Activated CD4-positive, alpha-beta T cell treated with anti-CD3 and anti-CD28 coated beads, Interleukin-2, amount 10 ng/mL, durations not matched to agents 7 days and 5 days (primary cell): ENCODE measurements around the gene TAF1. TPM values are rescaled to one million over a fixed set of nuclear protein-coding genes. Genes with fewer than 3 reads are reported as not detected.
"Not testable (repeated sequence)": the region's sequence is repeated elsewhere in the genome, so short reads cannot be mapped to it uniquely, and the experiment has no call there.

Experiments used
- CTCF ChIA-PET: fragments of 350-600 bp; sonication (Branson Sonifier 250); formaldehyde crosslinking; loops from one replicate; lab custom pipeline; 2021; ENCODE audit warnings: antibody characterized with exemption; lab: Charles Lee
- POLR2A ChIA-PET: fragments of 350-600 bp; sonication (Branson Sonifier 250); formaldehyde crosslinking; loops from one replicate; lab custom pipeline; 2021; ENCODE audit warnings: antibody characterized with exemption; lab: Charles Lee
- DNase-seq: peaks from one replicate; pipeline ENCODE4 v3.0.0-alpha.2; 2020
- H3K27ac Mint-ChIP-seq: one replicate; pipeline ENCODE4 v1.8.0; 2021; ENCODE audit warnings: mild to moderate bottlenecking, moderate library complexity, mixed read lengths
- H3K27me3 Mint-ChIP-seq: one replicate; pipeline ENCODE4 v1.8.0; 2021; ENCODE audit warnings: mixed read lengths
- H3K36me3 Mint-ChIP-seq: one replicate; pipeline ENCODE4 v1.8.0; 2021; ENCODE audit warnings: low read depth, mixed read lengths
- H3K4me1 Mint-ChIP-seq: one replicate; pipeline ENCODE4 v1.8.0; 2021; ENCODE audit warnings: mixed read lengths
- H3K4me3 Mint-ChIP-seq: one replicate; pipeline ENCODE4 v1.8.0; 2021; ENCODE audit warnings: mild to moderate bottlenecking, moderate library complexity, mixed read lengths
- H3K9me3 Mint-ChIP-seq: one replicate; pipeline ENCODE4 v1.8.0; 2021; ENCODE audit warnings: mixed read lengths
- total RNA-seq, 2 experiments: library from RNA; stranded (reverse); gene quantifications; one replicate each; pipeline ENCODE4 v1.2.3, GENCODE V29; 2021

TAF1 gene
- total RNA-seq, 2 experiments from 2014 or later = 44.4 to 48.9 TPM

DNA sequence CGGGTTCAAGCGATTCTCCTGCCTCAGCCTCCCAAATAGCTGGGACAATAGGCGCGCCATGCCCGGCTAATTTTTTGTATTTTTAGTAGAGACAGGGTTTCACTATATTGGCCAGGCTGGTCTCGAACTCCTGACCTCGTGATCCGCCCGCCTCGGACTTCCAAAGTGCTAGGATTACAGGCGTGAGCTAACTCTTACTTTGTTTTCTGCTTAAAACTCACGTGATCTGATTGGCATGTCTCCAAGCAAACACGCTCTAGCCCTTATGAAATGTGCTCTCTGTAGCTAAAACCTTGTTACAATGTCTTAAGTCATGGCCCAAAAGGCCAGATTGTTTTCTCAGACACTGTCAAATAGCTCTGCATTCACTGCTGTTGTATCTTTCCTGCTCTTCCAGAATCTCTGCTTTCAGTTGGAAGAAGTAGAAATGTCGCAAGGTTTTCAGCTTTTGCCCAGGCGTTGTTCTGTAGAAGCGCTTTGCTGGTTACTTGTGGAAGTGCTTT lies 127.0 kb downstream of the TAF1 start:
- ChIA-PET POLR2A (no interaction called here), CTCF (interaction anchor here (1.4 to 1.5 kb wide), 2 partner anchors 38 to 51 kb away, joined by 3 to 7 read pairs; no protein-coding TSS in a partner anchor)
- no peak for DNase-seq
- H3K4me3 Mint-ChIP-seq = peak overlapping the region; percentile 74
- H3K27me3 Mint-ChIP-seq = no peaks in the 10 kb centered on the region
- no peaks in the 10 kb centered on the region for H3K9me3 Mint-ChIP-seq
- H3K27ac Mint-ChIP-seq = peak overlapping the region; percentile 84
- peaks cover 1% of the 10 kb centered on the region for H3K36me3 Mint-ChIP-seq
- peaks cover 22% of the 10 kb centered on the region for H3K4me1 Mint-ChIP-seq

GRCh38 chrX:71495979-71496378 lies 129.8 kb downstream of the TAF1 start:
- H3K9me3 Mint-ChIP-seq, H3K27me3 Mint-ChIP-seq, H3K27ac Mint-ChIP-seq, H3K36me3 Mint-ChIP-seq, POLR2A ChIA-PET, H3K4me3 Mint-ChIP-seq, DNase-seq: not testable (repeated sequence)
- CTCF ChIA-PET = interaction anchor here (0.7 kb wide), 1 partner anchor 9 kb away, joined by 3 read pairs; no protein-coding TSS in a partner anchor
- H3K4me1 Mint-ChIP-seq = peaks cover 20% of the 10 kb centered on the region

DNA sequence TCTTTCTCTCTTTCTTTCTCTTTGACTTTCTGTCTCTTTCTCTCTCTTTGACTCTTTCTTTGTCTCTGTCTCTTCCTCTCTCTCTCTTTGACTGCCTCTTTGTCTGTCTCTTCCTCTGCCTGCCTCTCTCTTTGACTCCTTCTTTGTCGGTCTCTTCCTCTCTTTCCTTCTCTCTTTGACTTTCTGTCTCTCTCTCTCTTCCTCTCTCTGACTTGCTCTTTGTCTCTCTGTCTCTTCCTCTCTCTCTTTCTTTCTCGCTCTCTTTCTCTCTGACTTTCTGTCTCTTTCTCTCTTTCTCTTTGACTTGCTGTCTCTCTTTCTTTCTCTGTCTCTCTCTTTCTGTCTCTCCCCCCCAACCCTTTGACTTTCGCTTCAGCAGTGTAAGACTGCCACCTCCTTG lies 130.3 kb downstream of the TAF1 start:
- no peak overlapping the region for H3K27ac Mint-ChIP-seq
- ChIA-PET CTCF (no interaction called here), POLR2A (interaction anchor here (0.6 kb wide), 1 partner anchor 21 kb away, joined by 3 read pairs; no protein-coding TSS in a partner anchor)
- no peak for DNase-seq
- H3K4me3 Mint-ChIP-seq = no peak overlapping the region
- H3K27me3 Mint-ChIP-seq = no peaks in the 10 kb centered on the region
- no peaks in the 10 kb centered on the region for H3K36me3 Mint-ChIP-seq
- no peaks in the 10 kb centered on the region for H3K9me3 Mint-ChIP-seq
- H3K4me1 Mint-ChIP-seq = peaks cover 18% of the 10 kb centered on the region

GRCh38 chrX:71502080-71502479 lies 135.9 kb downstream of the TAF1 start:
- CTCF ChIA-PET = interaction anchor here (1.0 kb wide), 1 partner anchor 12 kb away, joined by 3 read pairs; no protein-coding TSS in a partner anchor
- POLR2A ChIA-PET, H3K4me1 Mint-ChIP-seq, H3K27me3 Mint-ChIP-seq, DNase-seq, H3K4me3 Mint-ChIP-seq, H3K9me3 Mint-ChIP-seq, H3K36me3 Mint-ChIP-seq, H3K27ac Mint-ChIP-seq: not testable (repeated sequence)

DNA sequence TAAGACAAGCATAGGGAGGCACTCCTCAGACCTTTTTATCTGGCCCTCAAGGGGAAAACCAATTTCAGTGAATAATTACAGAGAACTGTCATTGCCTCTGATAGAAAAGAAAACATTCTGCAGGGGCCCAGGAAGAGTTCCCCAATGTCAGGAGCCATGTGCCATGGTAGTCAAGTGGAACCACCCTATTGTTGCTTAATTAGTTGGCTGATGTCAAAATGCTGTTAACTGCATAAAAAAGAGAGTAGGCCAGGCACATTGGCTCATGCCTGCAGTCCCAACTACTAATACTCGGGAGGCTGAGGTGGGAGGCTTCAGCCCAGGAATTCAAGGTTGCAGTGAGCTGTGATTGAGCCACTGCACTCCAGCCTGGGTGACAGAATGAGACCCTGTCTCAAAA lies 138.2 kb downstream of the TAF1 start:
- no peaks in the 10 kb centered on the region for H3K36me3 Mint-ChIP-seq
- ChIA-PET POLR2A (no interaction called here), CTCF (interaction anchor here (0.6 kb wide), 2 partner anchors 146 to 223 kb away, joined by 3 to 4 read pairs; no protein-coding TSS in a partner anchor)
- no peak for DNase-seq
- H3K27me3 Mint-ChIP-seq = no peaks in the 10 kb centered on the region
- no peak overlapping the region for H3K4me3 Mint-ChIP-seq
- H3K4me1 Mint-ChIP-seq = no peaks in the 10 kb centered on the region
- H3K27ac Mint-ChIP-seq = no peak overlapping the region
- H3K9me3 Mint-ChIP-seq = no peaks in the 10 kb centered on the region

- POLR2A ChIA-PET = no interaction called here
- no peaks in the 10 kb centered on the region for H3K36me3 Mint-ChIP-seq
- no peak overlapping the region for H3K27ac Mint-ChIP-seq
- no peaks in the 10 kb centered on the region for H3K9me3 Mint-ChIP-seq
- CTCF ChIA-PET = no interaction called here
- no peaks in the 10 kb centered on the region for H3K27me3 Mint-ChIP-seq
- H3K4me1 Mint-ChIP-seq = peaks cover 5% of the 10 kb centered on the region
- no peak for DNase-seq
- no peak overlapping the region for H3K4me3 Mint-ChIP-seq
Observed at GRCh38 chrX:71509289-71509688, 143.1 kb downstream of the TAF1 start.

- Mint-ChIP-seq H3K9me3 (no peaks in the 10 kb centered on the region), H3K27ac (no peak overlapping the region), H3K27me3 (no peaks in the 10 kb centered on the region), H3K4me3 (no peak overlapping the region), H3K36me3 (no peaks in the 10 kb centered on the region), H3K4me1 (peaks cover 13% of the 10 kb centered on the region)
- POLR2A ChIA-PET = no interaction called here
- CTCF ChIA-PET = interaction anchor here (1.0 to 1.4 kb wide), 2 partner anchors 10 to 22 kb away, joined by 3 to 4 read pairs; partner anchors contain the start of gene OGT
- no peak for DNase-seq
Observed at GRCh38 chrX:71510161-71510560, 144.0 kb downstream of the TAF1 start.

- DNase-seq, H3K36me3 Mint-ChIP-seq, H3K27ac Mint-ChIP-seq, H3K27me3 Mint-ChIP-seq, H3K4me3 Mint-ChIP-seq, H3K9me3 Mint-ChIP-seq, POLR2A ChIA-PET: not testable (repeated sequence)
- H3K4me1 Mint-ChIP-seq = peaks cover 13% of the 10 kb centered on the region
- CTCF ChIA-PET = interaction anchor here (0.9 kb wide), 1 partner anchor 12 kb away, joined by 3 read pairs; no protein-coding TSS in a partner anchor
Observed at GRCh38 chrX:71513731-71514130, 147.6 kb downstream of the TAF1 start.

DNA sequence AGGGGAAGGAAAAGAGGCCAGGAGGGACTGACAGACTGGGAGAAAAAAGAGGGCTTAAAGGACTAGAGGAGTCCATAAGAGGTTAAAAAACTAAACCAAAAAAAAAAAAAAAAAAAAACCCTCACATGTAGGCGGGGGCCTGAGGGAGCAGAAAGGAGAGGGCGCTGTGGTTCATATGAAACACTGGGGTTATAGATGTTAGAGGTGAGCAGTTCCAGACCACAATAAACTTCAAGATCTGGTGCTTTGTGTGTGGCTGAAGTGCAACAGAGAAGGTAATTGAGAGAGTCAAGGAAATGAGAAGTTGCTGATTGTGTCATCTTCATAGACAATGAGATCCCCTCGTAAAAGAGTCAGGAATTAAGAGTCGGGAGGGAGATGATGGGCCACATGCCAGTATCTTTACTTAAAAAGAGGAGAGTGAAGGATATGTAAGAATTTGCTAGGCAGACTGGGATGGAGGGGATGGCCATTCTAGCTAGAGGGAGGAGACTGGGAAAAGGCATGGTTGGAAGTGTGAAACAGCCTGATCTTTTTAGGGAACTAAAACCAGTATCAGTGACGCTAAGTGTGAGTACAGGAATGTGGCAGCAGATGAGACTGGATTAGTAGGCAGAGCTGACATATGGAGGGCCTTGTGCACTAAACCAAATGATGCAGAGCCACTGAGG lies 148.3 kb downstream of the TAF1 start:
- H3K9me3 Mint-ChIP-seq = no peaks in the 10 kb centered on the region
- peak; percentile 40 for DNase-seq
- ChIA-PET CTCF (interaction anchor here (1.4 kb wide), 1 partner anchor 17 kb away, joined by 3 read pairs; no protein-coding TSS in a partner anchor), POLR2A (no interaction called here)
- H3K4me3 Mint-ChIP-seq = no peak overlapping the region
- H3K27ac Mint-ChIP-seq = no peak overlapping the region
- H3K36me3 Mint-ChIP-seq = no peaks in the 10 kb centered on the region
- H3K4me1 Mint-ChIP-seq = peaks cover 13% of the 10 kb centered on the region
- H3K27me3 Mint-ChIP-seq = no peaks in the 10 kb centered on the region

GRCh38 chrX:71515038-71515396 lies 148.9 kb downstream of the TAF1 start:
- no peaks in the 10 kb centered on the region for H3K9me3 Mint-ChIP-seq
- ChIA-PET CTCF (interaction anchor here (1.4 kb wide), 1 partner anchor 16 kb away, joined by 3 read pairs; no protein-coding TSS in a partner anchor), POLR2A (no interaction called here)
- no peaks in the 10 kb centered on the region for H3K36me3 Mint-ChIP-seq
- H3K4me3 Mint-ChIP-seq = no peak overlapping the region
- no peak overlapping the region for H3K27ac Mint-ChIP-seq
- DNase-seq = no peak
- H3K4me1 Mint-ChIP-seq = peaks cover 13% of the 10 kb centered on the region
- H3K27me3 Mint-ChIP-seq = no peaks in the 10 kb centered on the region

Other genes with a start within 250 kb of the TAF1 start
- 10 to 100 TPM; 56.6 to 64.7 TPM for gene MED12, start 247.8 kb upstream of the TAF1 start, total RNA-seq
- gene NLGN3, start 221.5 kb upstream of the TAF1 start, total RNA-seq = 1 to 10 TPM in 1 of 2 experiments, under 1 TPM in 1; 0.98 to 1.6 TPM
- not detected for gene GJB1, start 143.1 kb upstream of the TAF1 start, total RNA-seq
- gene ZMYM3, start 112.2 kb upstream of the TAF1 start, total RNA-seq = 10 to 100 TPM; 27.4 to 28.0 TPM
- 100 to 1,000 TPM; 481 to 680 TPM for gene NONO, start 82.7 kb upstream of the TAF1 start, total RNA-seq
- gene ITGB1BP2, start 64.6 kb upstream of the TAF1 start, total RNA-seq = 1 to 10 TPM; 4.4 to 4.7 TPM
- 100 to 1,000 TPM; 345 to 362 TPM for gene OGT, start 166.7 kb downstream of the TAF1 start, total RNA-seq
- gene GCNA, start 212.1 kb downstream of the TAF1 start, total RNA-seq = 1 to 10 TPM; 4.7 to 5.9 TPM